Mesothelial cell of epicardium (in vitro differentiated cells): ENCODE measurements around the gene EYS. TPM values are rescaled to one million over a fixed set of nuclear protein-coding genes. Genes with fewer than 3 reads are reported as not detected.

Source experiments
- DNase-seq, 2 experiments: peaks; one replicate each; pipeline ENCODE4 v3.0.0; 2021; ENCODE audit warnings: low spot score in 2 of 2; ENCODE audit not compliant: unreplicated experiment in 2 of 2
- H3K27ac Mint-ChIP-seq: 2 replicates; pipeline ENCODE4 v1.8.0; 2021; ENCODE audit warnings: mixed read lengths
- H3K27me3 Mint-ChIP-seq: 2 replicates; pipeline ENCODE4 v1.8.0; 2021; ENCODE audit warnings: low read depth, mixed read lengths
- H3K36me3 Mint-ChIP-seq: 2 replicates; pipeline ENCODE4 v1.8.0; 2021; ENCODE audit warnings: mixed read lengths
- H3K4me1 Mint-ChIP-seq: 2 replicates; pipeline ENCODE4 v1.8.0; 2021; ENCODE audit warnings: mixed read lengths
- H3K4me3 Mint-ChIP-seq: 2 replicates; pipeline ENCODE4 v1.8.0; 2021; ENCODE audit warnings: mild to moderate bottlenecking, moderate library complexity, mixed read lengths
- H3K9me3 Mint-ChIP-seq: 2 replicates; pipeline ENCODE4 v1.8.0; 2021; ENCODE audit warnings: mixed read lengths
- total RNA-seq: library from RNA; stranded (reverse); gene quantifications from 3 replicates; pipeline ENCODE4 v1.2.1, GENCODE V29; 2021
- TF ChIP-seq, protein P1 (sequence below): fragments of 200-600 bp; sonication (generic); IDR thresholded peaks from one replicate; pipeline ENCODE4 v1.5.0; 2021; ENCODE audit warnings: antibody characterized with exemption; ENCODE audit not compliant: unreplicated experiment

The EYS gene
- total RNA-seq, 1 donor from 2014 or later = 0.69 TPM

DNA sequence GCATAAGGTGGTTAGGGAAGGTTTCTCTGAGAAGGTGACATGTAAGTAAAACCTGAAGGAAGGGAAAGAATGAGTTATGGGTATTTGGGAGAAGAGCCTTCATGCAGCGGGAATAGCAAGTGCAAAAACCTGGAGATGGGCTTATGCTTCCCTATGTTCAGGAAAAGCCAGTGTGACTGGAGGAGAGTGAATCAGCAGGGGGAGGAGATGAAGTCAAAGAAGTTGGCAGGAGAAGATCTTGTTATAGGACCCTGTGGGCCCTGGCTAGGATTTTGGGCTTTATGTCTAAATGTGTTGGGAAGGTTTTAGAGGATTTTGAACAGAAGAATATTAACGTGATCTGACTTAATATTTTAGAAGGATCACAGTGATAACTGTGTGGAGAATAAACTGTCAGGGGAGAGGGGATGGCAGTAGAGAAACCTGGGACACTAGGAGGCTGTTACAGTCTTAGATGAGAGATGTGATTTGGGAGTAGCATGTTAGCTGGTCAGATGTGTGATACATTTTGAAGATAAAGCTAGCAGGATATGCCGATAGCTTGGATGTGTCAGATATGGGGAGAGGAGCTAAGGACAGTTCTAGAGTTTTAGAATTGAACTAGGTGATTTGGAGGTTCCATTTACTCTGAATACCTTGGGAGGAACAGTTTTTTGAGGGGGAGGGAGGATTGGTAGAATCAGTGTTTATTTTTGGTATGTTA lies 2030.5 kb downstream of the EYS start:
- Mint-ChIP-seq H3K4me3 (no peak overlapping the region), H3K27me3 (no peaks in the 10 kb centered on the region), H3K36me3 (peaks cover 22% of the 10 kb centered on the region), H3K9me3 (no peaks in the 10 kb centered on the region), H3K4me1 (peaks cover 20% of the 10 kb centered on the region), H3K27ac (no peak overlapping the region)
- TF ChIP-seq, protein P1, sequence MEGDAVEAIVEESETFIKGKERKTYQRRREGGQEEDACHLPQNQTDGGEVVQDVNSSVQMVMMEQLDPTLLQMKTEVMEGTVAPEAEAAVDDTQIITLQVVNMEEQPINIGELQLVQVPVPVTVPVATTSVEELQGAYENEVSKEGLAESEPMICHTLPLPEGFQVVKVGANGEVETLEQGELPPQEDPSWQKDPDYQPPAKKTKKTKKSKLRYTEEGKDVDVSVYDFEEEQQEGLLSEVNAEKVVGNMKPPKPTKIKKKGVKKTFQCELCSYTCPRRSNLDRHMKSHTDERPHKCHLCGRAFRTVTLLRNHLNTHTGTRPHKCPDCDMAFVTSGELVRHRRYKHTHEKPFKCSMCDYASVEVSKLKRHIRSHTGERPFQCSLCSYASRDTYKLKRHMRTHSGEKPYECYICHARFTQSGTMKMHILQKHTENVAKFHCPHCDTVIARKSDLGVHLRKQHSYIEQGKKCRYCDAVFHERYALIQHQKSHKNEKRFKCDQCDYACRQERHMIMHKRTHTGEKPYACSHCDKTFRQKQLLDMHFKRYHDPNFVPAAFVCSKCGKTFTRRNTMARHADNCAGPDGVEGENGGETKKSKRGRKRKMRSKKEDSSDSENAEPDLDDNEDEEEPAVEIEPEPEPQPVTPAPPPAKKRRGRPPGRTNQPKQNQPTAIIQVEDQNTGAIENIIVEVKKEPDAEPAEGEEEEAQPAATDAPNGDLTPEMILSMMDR = no peak
- DNase-seq = no peak

DNA sequence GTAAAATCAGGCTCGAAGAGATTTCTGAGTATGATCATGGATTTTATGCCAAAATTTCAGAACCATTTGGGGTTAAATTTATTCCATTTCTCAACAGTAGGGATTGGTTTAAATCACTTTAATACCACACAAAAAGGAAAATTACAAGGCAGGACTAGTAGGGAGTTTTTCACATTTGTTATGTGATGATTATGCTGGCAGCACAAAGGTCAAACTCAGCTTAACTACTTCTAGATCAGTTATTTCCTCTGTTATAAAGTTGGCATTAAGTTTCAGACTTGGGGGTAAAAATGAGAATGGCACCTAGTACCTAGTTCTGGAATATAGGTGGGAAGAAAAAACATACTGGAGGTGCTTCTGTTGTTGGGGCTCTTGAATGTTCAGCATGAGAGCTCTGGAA lies 2031.9 kb downstream of the EYS start:
- no peaks in the 10 kb centered on the region for H3K27me3 Mint-ChIP-seq
- H3K4me3 Mint-ChIP-seq = no peak overlapping the region

DNA sequence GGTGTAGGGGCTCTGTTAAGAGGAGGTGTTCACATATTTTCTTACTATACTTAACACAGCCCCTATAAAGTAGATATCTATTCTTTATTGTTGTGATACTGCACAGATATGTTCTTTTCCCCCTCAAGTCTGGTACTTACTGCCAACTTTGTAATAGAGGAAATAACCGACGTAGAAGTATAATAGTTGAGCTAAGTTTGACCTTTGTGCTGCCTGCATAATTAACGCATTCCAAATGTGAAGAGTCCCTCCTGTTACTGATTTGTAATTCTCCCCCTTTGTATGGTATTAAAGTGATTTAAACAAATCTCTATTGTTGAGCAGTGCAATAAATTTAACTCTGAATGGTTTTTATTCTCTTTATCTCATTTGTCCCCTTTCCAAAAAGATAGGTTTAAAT lies 2032.4 kb downstream of the EYS start:
- Mint-ChIP-seq H3K27me3 (no peaks in the 10 kb centered on the region), H3K9me3 (peaks cover 4% of the 10 kb centered on the region), H3K4me3 (no peak overlapping the region), H3K4me1 (peaks cover 25% of the 10 kb centered on the region), H3K27ac (no peak overlapping the region), H3K36me3 (peaks cover 15% of the 10 kb centered on the region)
- TF ChIP-seq, protein P1 = no peak
- DNase-seq = no peak

More for the DNA sequence above, 2031.9 kb downstream of the EYS start:
- Mint-ChIP-seq H3K27ac (no peak overlapping the region), H3K4me1 (peaks cover 21% of the 10 kb centered on the region), H3K9me3 (peaks cover 4% of the 10 kb centered on the region), H3K36me3 (peaks cover 18% of the 10 kb centered on the region)
- no peak for DNase-seq
- TF ChIP-seq, protein P1 = no peak

DNA sequence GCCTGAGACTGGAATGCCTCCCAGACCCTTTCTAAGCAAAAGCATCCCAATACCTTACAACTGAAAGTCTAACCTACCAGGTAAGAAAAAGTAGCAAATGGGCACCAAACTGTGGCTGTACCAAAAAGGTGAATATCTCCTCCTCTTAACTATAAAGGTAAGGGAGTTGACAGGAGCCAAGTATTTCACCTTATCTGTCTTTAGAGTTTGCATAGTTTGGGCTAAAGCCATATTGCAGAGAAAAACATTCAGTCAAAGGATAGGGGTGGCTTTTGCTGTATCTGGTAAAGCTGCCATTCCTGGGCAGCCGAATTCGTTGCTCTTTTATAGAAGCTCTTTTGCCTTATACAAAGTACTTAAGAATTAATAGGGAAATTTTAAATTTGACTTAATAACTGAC lies 2033.3 kb downstream of the EYS start:
- TF ChIP-seq, protein P1 = no peak
- Mint-ChIP-seq H3K4me3 (no peak overlapping the region), H3K9me3 (peaks cover 4% of the 10 kb centered on the region), H3K27me3 (no peaks in the 10 kb centered on the region), H3K4me1 (peaks cover 31% of the 10 kb centered on the region), H3K27ac (no peak overlapping the region), H3K36me3 (peaks cover 12% of the 10 kb centered on the region)
- no peak for DNase-seq

DNA sequence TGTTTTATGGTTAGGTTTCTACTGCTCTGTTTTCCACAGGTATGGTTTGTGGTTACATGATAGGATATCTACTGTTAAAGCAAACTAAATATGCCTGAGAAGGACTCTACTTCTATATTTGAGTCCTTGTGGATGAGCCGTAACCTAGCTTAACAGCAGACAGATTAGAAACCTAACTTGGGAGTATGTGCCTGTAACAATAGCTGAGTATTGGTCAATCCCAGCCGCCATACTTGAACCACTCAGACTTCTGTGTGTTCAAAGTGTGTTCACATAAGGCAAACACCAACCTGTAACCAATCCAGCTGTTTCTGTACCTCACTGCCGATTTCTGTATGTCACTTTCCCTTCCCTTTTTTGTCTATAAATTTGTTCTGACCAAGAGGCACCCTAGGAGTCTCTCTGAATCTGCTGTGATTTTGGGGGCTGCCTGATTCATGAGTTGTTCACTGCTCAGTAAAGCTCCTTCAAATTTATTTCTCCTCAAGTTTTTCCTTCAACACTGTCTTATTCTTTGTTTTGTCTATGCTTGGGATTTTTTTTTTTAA lies 2034.4 kb downstream of the EYS start:
- peaks cover 39% of the 10 kb centered on the region for H3K4me1 Mint-ChIP-seq
- H3K27me3 Mint-ChIP-seq = no peaks in the 10 kb centered on the region
- no peak for DNase-seq
- H3K4me3 Mint-ChIP-seq = no peak overlapping the region
- H3K36me3 Mint-ChIP-seq = peaks cover 12% of the 10 kb centered on the region
- peaks cover 4% of the 10 kb centered on the region for H3K9me3 Mint-ChIP-seq
- TF ChIP-seq, protein P1 = no peak
- H3K27ac Mint-ChIP-seq = peak overlapping the region; percentile 60
